Endothelial cell of umbilical vein (primary cell): ENCODE measurements around the gene DHRS4. TPM values are rescaled to one million over a fixed set of nuclear protein-coding genes. Genes with fewer than 3 reads are reported as not detected.

Source experiments
- Bru-seq: library from RNA; stranded (reverse); fragments of 400-500 nt; gene quantifications from one replicate; lab custom pipeline; 2021; lab: Mats Ljungman, UMichigan
- BruChase-seq, 2 experiments: library from RNA; stranded (reverse); fragments of 400-500 nt; gene quantifications; one replicate each; lab custom pipeline; 2021; lab: Mats Ljungman, UMichigan
- BruUV-seq: library from RNA; stranded (reverse); fragments of 400-500 nt; replicated peaks from 2 replicates; lab custom pipeline; 2021; lab: Mats Ljungman, UMichigan
- CTCF ChIA-PET: fragments of 300-600, 350-600 bp; sonication (Branson Sonifier 250); formaldehyde crosslinking; loops from one replicate; lab custom pipeline; 2021; ENCODE audit warnings: antibody characterized with exemption, inconsistent platforms; lab: Charles Lee
- POLR2A ChIA-PET: fragments of 300-600, 350-600 bp; sonication (Branson Sonifier 250); formaldehyde crosslinking; loops from one replicate; lab custom pipeline; 2021; ENCODE audit warnings: antibody characterized with exemption, inconsistent platforms; lab: Charles Lee
- DNase-seq: peaks from one replicate; pipeline ENCODE4 v3.0.0-alpha.2; 2011; ENCODE audit warnings: low read depth, low spot score
- FAIRE-seq: peaks from 2 replicates; lab custom pipeline; 2011; peaks lifted over from hg19 to GRCh38; lab: Jason Lieb, UNC
- H2AFZ ChIP-seq: 2 replicates; pipeline ENCODE4 v1.6.0; 2012; ENCODE audit warnings: low read depth, low read length, control low read depth, inconsistent platforms
- H3K27ac ChIP-seq: 2 replicates; pipeline ENCODE4 v1.5.1; 2011; ENCODE audit warnings: low read depth, mild to moderate bottlenecking, control low read depth, low read length, moderate library complexity; ENCODE audit not compliant: insufficient read depth
- H3K27me3 ChIP-seq, 2 experiments: 2 replicates each; pipeline versions ENCODE4 v1.6.0 to v1.6.1; 2011; ENCODE audit warnings: low read length in 2 of 2, mixed read lengths in 1 of 2; ENCODE audit not compliant: control insufficient read depth in 2 of 2, insufficient read depth in 2 of 2
- H3K36me3 ChIP-seq, 2 experiments: 2 replicates in 1 of 2; 3 replicates in 1 of 2; pipeline ENCODE4 v1.5.1; 2011; ENCODE audit warnings: low read length in 2 of 2, mild to moderate bottlenecking in 1 of 2, moderate library complexity in 1 of 2; ENCODE audit not compliant: control insufficient read depth in 2 of 2, insufficient read depth in 2 of 2; ENCODE audit errors: extremely low read depth in 1 of 2
- H3K4me1 ChIP-seq: 3 replicates; pipeline ENCODE4 v1.5.1; 2011; ENCODE audit warnings: mild to moderate bottlenecking, low read length; ENCODE audit not compliant: control insufficient read depth, insufficient read depth; ENCODE audit errors: extremely low read depth
- H3K4me2 ChIP-seq: 2 replicates; pipeline ENCODE4 v1.6.1; 2011; ENCODE audit warnings: low read length, control low read depth, mixed read lengths; ENCODE audit not compliant: insufficient read depth
- H3K4me3 ChIP-seq, 3 experiments: fragments of 200-600 bp in 1 of 3; sonication (generic), shearing (Covaris generic) in 1 of 3; replicated peaks in 1 of 3; 2 replicates each; pipeline ENCODE4 v1.5.1; 2011 to 2016; ENCODE audit warnings: control low read depth in 3 of 3, low read length in 3 of 3, mild to moderate bottlenecking in 2 of 3, inconsistent platforms in 1 of 3, low read depth in 1 of 3, moderate library complexity in 1 of 3; ENCODE audit not compliant: insufficient read depth in 1 of 3
- H3K79me2 ChIP-seq: 2 replicates; pipeline ENCODE4 v1.6.0; 2012; ENCODE audit warnings: low read length, inconsistent platforms; ENCODE audit not compliant: control insufficient read depth, insufficient read depth
- H3K9ac ChIP-seq: replicated peaks from 2 replicates; pipeline ENCODE3; 2011; ENCODE audit warnings: low read length, control low read depth; ENCODE audit not compliant: insufficient read depth; ENCODE audit errors: extremely low read depth
- H3K9me1 ChIP-seq: replicated peaks from 3 replicates; pipeline ENCODE4 v1.6.0; 2011; ENCODE audit warnings: mild to moderate bottlenecking, low read length; ENCODE audit not compliant: control insufficient read depth, insufficient read depth; ENCODE audit errors: extremely low read depth
- H3K9me3 ChIP-seq: replicated peaks from 2 replicates; pipeline ENCODE4 v1.5.1; 2012; ENCODE audit warnings: low read length, inconsistent platforms; ENCODE audit not compliant: control insufficient read depth, insufficient read depth
- H4K20me1 ChIP-seq: replicated peaks from 2 replicates; pipeline ENCODE3; 2011; ENCODE audit warnings: mild to moderate bottlenecking, low read length; ENCODE audit not compliant: control insufficient read depth, insufficient read depth; ENCODE audit errors: extremely low read depth
- EZH2 ChIP-seq: IDR thresholded peaks from 2 replicates; pipeline ENCODE4 v1.6.1; 2012; ENCODE audit warnings: borderline replicate concordance, low read depth, mild to moderate bottlenecking, moderate library complexity, low read length, inconsistent platforms; ENCODE audit not compliant: severe bottlenecking
- FOS ChIP-seq: IDR thresholded peaks from 2 replicates; pipeline ENCODE4 v1.6.1; 2011; ENCODE audit warnings: mild to moderate bottlenecking, low read length, moderate library complexity, borderline replicate concordance; ENCODE audit not compliant: insufficient read depth
- GATA2 ChIP-seq: IDR thresholded peaks from 2 replicates; pipeline ENCODE4 v1.7.0; 2011; ENCODE audit warnings: low read depth, mild to moderate bottlenecking, moderate library complexity, mixed read lengths, low read length; ENCODE audit not compliant: insufficient read length, insufficient read depth
- JUN ChIP-seq: IDR thresholded peaks from 2 replicates; pipeline ENCODE4 v1.6.1; 2011; ENCODE audit warnings: borderline replicate concordance, low read depth; ENCODE audit not compliant: insufficient read length, insufficient read depth
- MYC ChIP-seq: IDR thresholded peaks from one replicate; pipeline ENCODE4 v1.6.1; 2011; ENCODE audit warnings: mild to moderate bottlenecking, low read depth, low read length
- POLR2A ChIP-seq: IDR thresholded peaks from 2 replicates; pipeline ENCODE4 v1.6.1; 2012; ENCODE audit warnings: low read depth, mild to moderate bottlenecking, control low read depth, low read length
- POLR2AphosphoS5 ChIP-seq: IDR thresholded peaks from 2 replicates; pipeline ENCODE4 v1.6.1; 2012; ENCODE audit warnings: low read depth, mild to moderate bottlenecking, control low read depth, low read length, moderate library complexity; ENCODE audit not compliant: insufficient read depth
- dilution Hi-C: fragments of 300-500 bp; cut with MboI; formaldehyde crosslinking; loops from one replicate; pipeline ENCODE4 v1.15.0; 2019; ENCODE audit warnings: low sequenced_read_pairs; ENCODE audit not compliant: extremely low pct_ligation_motif_present
- intact Hi-C: fragments of 100-400 bp; cut with micrococcal nuclease; formaldehyde crosslinking; loops from one replicate; pipeline ENCODE4 v1.10.0; 2022
- long read RNA-seq: library from polyadenylated mRNA; stranded (forward); transcript quantifications from one replicate; pipeline ENCODE4 v2.0.0, GENCODE V29; 2021
- polyA minus RNA-seq, 3 experiments: library from RNA; depleted of rRNA, polyadenylated mRNA; stranded (reverse); fragments of >200 nt; gene quantifications; 1 replicate in 1 of 3; 2 replicates in 2 of 3; pipeline ENCODE4 v1.2.3, GENCODE V29; 2011
- polyA plus RNA-seq, 4 experiments: library from polyadenylated mRNA; depleted of rRNA in 3 of 4; stranded (reverse) in 3 of 4; unstranded in 1 of 4; fragments of >200 nt; gene quantifications; 2 replicates each; pipeline versions ENCODE4 v1.2.1 to v1.2.3, GENCODE V29; 2011 to 2012; ENCODE audit warnings: missing spikeins in 1 of 4
- total RNA-seq: library from RNA; stranded (reverse); gene quantifications from 2 replicates; pipeline ENCODE4 v1.2.3, GENCODE V29; 2021
- TF ChIP-seq, protein P1 (sequence below), 2 donors: IDR thresholded peaks; 1 replicate in 1 of 2; 2 replicates in 1 of 2; pipeline ENCODE4 v1.5.1; 2011; ENCODE audit warnings: low read length in 2 of 2, mild to moderate bottlenecking in 2 of 2, moderate library complexity in 2 of 2, control low read depth in 1 of 2, inconsistent platforms in 1 of 2, low read depth in 1 of 2; ENCODE audit not compliant: insufficient read depth in 1 of 2; ENCODE audit errors: extremely low read depth in 1 of 2
- TF ChIP-seq, protein P2 (sequence below): IDR thresholded peaks from 2 replicates; pipeline ENCODE4 v1.6.1; 2011; ENCODE audit not compliant: insufficient read depth, insufficient read length

The DHRS4 gene
- total RNA-seq (19.2 and 24.4 TPM in 2 replicates), polyA plus RNA-seq (24.9 and 32.0 TPM in 2 replicates), polyA minus RNA-seq (6.3 and 9.5 TPM in 2 replicates), Bru-seq, nascent RNA (percentile 58 among the genes with signal in this experiment), BruChase-seq, experiment 1, labeled RNA remaining after a 6-hour chase (percentile 46 among the genes with signal in this experiment), BruChase-seq, experiment 2, labeled RNA remaining after a 2-hour chase (percentile 52 among the genes with signal in this experiment)
- 29.1 and 32.5 TPM in 2 replicates for polyA plus RNA-seq (2011; cell fraction: cytosol; rRNA removed)
- 15.4 and 16.7 TPM in 2 replicates for polyA plus RNA-seq (2011; cell fraction: nucleus; rRNA removed)
- 24.4 and 25.2 TPM in 2 replicates for polyA plus RNA-seq (2012)
- polyA minus RNA-seq (2011; cell fraction: cytosol; rRNA and poly(A)+ RNA removed) = 14.2 TPM
- polyA minus RNA-seq (2011; cell fraction: nucleus; rRNA and poly(A)+ RNA removed) = 4.5 and 5.0 TPM in 2 replicates
- long read RNA-seq, transcript DHRS4-201 (8 exons, 1,443 nt) = major isoform, 50 of 100 reads
- long read RNA-seq, transcript DHRS4-203 (5 exons, 727 nt) = minor isoform, 28 of 100 reads
- long read RNA-seq, partial matches to known transcripts = 3 of 100 reads
- long read RNA-seq, other reads (novel, unspliced or antisense) = 13 of 100 reads

DNA sequence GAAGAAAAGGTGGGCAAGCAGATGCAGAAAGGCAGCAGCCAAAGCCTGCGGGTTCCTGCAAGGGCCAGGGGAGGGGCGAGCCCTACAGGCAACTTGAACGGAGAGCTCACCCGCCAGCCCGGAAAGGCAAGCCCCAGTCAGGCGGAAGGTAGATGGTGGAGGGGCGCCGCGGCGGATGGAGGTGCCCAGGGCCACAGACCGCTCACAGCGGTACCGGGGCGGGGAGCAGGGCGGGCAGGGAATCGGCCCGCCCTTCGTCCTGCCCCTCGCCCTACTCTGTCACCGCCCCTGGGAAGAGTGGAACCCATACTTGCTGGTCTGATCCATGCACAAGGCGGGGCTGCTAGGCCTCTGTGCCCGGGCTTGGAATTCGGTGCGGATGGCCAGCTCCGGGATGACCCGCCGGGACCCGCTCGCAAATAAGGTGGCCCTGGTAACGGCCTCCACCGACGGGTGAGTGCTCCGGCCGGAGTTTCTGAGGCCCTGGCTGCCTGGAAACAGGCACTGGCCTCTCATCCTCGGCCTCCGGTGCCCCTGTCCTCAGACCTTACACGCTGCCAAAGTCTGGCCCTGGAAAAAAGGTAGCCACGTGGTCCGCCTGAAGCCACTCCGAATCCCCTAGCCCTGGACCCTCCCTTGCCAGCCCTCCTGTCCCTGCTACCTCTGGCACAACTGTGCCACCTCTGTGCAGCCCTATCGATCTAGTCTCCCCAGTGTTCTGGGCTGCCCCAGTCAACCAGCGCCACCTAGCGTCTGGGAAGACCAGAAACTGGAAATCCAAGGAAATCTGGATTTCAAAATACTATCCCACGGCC lies at the start of gene DHRS4:
Gene DHRS4, plus strand, starts transcription at position 307 of the 815 bp plus-strand sequence. Its CDS starts 19 bp downstream, at position 326.
- Histone ChIP-seq H3K27me3 (no peaks in the 10 kb centered on the region), H3K79me2 (no peaks in the 10 kb centered on the region), H3K36me3 (no peaks in the 10 kb centered on the region), H3K9ac (peak within 1 kb of the TSS; percentile 83), H3K9me1 (no peaks in the 10 kb centered on the region), H4K20me1 (no peaks in the 10 kb centered on the region), H3K4me3 (peak within 1 kb of the TSS; percentile 67 to 80 (median 72)), H3K9me3 (no peaks in the 10 kb centered on the region), H2AFZ (peak within 1 kb of the TSS; percentile 95), H3K4me2 (peak within 1 kb of the TSS; percentile 10), H3K4me1 (no peaks in the 10 kb centered on the region), H3K27ac (peak within 1 kb of the TSS; percentile 44)
- DNase-seq = peak; percentile 82
- ChIA-PET CTCF (interaction anchor here (0.9 kb wide), 1 partner anchor 43 kb away, joined by 3 read pairs; no protein-coding TSS in a partner anchor), POLR2A (no interaction called here)
- peak; percentile 88 for FAIRE-seq
- BruUV-seq = TSS peak; percentile 64
- dilution Hi-C loops (no loop called here), intact Hi-C loops (loop anchor here (1.0 to 2.0 kb wide), 4 partner anchors 226 to 362 kb away; no protein-coding TSS in a partner anchor)
- TF ChIP-seq POLR2AphosphoS5 (peak; percentile 52), GATA2 (no peak), POLR2A (peak; percentile 85), FOS (no peak), EZH2 (no peak), JUN (no peak), MYC (no peak)
- TF ChIP-seq, protein P1, sequence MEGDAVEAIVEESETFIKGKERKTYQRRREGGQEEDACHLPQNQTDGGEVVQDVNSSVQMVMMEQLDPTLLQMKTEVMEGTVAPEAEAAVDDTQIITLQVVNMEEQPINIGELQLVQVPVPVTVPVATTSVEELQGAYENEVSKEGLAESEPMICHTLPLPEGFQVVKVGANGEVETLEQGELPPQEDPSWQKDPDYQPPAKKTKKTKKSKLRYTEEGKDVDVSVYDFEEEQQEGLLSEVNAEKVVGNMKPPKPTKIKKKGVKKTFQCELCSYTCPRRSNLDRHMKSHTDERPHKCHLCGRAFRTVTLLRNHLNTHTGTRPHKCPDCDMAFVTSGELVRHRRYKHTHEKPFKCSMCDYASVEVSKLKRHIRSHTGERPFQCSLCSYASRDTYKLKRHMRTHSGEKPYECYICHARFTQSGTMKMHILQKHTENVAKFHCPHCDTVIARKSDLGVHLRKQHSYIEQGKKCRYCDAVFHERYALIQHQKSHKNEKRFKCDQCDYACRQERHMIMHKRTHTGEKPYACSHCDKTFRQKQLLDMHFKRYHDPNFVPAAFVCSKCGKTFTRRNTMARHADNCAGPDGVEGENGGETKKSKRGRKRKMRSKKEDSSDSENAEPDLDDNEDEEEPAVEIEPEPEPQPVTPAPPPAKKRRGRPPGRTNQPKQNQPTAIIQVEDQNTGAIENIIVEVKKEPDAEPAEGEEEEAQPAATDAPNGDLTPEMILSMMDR (IDR thresholded peaks at IDR 0.05; ENCODE audit: extremely low read depth in 1 of 2, insufficient read depth in 1 of 2, low read depth in 1 of 2, low read length in 2 of 2) = peak; percentile 85 to 88
- TF ChIP-seq, protein P2, sequence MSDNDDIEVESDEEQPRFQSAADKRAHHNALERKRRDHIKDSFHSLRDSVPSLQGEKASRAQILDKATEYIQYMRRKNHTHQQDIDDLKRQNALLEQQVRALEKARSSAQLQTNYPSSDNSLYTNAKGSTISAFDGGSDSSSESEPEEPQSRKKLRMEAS = no peak
